NCI-H2081 treated with DMSO at 0.1 percent for 48 hours (cell line): Measurements from ENCODE around the gene DOCK6.

Experiments used
- DNase-seq: peaks from one replicate; lab custom pipeline; 2025; lab: John Stamatoyannopoulos, UW

DOCK6 gene

DNA sequence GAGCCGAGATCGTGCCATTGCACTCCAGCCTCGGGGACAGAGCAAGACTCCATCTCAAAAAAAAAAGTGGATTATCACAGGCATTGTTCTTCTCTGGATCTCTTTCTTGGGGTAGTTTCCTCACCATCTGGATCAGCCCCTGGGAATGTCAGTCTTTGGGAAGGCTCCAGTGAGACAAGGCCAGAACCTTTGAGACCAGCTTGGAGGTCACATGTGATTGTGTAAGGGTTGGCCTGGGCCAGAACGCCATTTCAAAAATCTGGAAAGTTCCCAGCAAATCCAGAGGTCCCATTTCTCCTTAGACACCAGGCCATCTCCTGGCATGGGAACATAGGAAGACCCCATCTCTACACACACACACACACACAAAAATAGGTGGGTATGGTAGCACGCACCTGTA lies 37.2 kb downstream of the DOCK6 start:
- DNase-seq: no peak

DNA sequence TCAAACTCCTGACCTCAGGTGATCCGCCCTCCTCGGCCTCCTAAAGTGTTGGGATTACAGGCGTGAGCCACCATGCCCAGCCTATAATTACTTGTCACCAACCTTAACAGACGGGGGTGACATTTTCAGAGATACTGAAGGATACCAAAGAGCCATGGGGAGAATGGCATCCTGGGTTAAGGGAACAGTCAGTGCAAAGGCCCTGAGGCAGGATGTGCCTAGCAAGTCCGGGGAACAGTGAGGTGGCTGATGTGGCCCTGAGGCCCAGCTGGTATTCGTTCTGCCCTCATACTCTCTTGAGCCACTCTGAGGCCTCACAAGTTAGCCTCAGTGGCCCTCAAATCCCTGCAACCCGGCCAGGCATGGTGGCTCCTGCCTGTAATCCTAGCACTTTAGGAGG lies 37.9 kb downstream of the DOCK6 start:
- no peak for DNase-seq

DNA sequence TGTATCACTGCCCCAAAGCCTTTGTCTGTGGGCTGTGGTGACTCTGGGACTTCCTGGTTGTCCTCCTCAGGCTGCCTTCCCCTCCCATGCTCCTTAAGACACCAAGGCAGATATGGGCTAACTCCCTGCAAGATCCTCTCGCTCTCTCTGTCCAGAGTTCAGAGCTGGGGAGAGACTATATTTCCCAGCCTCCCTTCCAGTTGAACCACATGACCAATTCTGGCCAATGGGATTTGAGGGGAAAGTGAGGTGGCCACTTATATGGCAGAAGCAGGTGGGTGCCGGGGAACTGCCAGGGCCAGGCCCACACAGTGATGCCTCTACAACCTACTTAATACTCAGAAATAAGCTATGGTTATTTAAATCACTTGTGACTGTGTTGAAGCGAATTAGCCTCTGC lies 39.1 kb downstream of the DOCK6 start:
- DNase-seq: no peak

DNA sequence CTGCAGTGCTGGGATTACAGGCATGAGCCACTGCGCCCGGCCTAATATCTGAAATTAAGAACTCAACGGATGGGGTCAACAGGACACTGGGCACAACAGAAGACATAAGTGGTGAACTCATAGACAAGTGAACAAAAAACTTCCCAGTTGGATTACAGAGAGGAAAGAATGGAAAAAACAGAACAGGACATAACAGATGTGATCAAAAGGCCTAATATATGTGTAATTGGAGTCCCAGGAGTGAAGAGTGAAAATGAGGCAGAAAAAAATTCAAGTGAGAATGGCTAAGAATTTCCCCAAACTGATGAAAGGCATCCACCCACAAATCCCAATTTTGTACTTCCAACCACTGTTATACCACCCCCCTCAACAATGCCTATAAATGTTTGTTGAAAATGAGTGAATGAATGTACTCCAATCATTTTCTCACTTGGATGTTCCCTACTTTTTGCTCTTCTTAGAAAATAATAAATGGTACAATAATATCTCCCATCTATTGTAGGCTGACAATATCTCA lies 41.2 kb downstream of the DOCK6 start:
- DNase-seq: no peak

DNA sequence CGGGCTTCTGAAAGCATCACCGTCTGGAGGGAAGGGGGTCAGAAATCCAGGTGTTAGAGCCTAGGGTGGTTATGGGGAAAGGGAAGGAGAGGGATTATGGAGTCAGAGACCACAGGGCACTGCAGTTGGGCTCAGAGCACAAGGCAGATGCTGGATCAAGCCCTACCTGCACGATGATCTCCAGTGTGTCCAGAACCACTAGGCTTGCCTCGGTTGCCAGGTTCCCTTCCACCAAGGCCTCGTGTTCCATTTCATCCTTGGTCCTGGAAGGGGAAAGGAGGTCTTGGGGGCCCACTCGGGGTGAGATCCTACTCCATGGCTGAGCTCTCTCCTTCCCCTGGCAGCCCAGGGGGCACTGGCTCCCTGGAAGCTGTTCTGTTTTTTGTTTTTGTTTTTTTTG lies 47.9 kb downstream of the DOCK6 start:
- DNase-seq: no peak

DNA sequence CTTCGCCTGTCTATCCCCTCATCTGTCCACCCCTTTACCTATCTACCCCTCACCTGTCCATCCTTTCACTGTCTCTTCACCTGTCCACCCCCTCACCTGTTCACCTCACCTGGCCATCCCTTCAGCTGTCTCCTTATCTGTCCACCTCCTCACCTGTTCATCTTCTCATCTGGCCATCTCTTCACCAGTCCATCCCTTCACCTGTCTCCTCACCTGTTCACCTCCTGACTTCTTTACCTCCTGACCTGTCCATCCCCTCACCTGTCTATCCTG lies 51.7 kb downstream of the DOCK6 start:
- no peak for DNase-seq

DNA sequence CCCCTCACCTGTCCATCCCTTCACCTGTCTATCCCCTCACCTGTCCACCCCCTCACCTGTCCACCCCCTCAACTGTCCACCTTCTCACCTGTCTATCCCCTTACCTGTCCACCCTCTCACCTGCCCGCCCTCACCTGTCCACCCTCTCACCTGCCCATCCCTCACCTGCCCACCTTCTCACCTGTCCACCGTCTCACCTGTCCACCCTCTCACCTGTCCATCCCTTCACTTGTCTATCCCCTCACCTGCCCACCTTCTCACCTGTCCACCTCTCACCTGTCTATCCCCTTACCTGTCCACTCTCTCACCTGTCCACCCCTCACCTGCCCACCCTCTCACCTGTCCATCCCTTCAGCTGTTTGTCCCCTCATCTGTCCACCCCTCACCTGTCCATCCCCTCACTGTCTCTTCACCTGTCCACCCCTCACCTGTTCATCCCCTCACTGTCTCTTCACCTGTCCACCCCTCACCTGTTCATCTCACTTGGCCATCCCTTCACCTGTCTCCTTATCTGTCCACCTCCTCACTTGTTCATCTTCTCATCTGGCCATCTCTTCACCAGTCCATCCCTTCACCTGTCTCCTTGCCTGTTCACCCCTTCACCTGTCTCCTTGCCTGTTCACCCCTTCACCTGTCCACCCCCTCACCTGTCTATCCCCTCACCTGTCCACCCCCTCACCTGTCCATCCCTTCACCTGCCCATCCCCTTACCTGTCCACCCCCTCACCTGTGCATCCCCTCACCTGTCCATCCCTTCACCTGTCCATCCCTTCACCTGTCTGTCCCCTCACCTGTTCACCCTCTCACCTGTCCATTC lies 52.3 kb downstream of the DOCK6 start:
- DNase-seq: no peak

DNA sequence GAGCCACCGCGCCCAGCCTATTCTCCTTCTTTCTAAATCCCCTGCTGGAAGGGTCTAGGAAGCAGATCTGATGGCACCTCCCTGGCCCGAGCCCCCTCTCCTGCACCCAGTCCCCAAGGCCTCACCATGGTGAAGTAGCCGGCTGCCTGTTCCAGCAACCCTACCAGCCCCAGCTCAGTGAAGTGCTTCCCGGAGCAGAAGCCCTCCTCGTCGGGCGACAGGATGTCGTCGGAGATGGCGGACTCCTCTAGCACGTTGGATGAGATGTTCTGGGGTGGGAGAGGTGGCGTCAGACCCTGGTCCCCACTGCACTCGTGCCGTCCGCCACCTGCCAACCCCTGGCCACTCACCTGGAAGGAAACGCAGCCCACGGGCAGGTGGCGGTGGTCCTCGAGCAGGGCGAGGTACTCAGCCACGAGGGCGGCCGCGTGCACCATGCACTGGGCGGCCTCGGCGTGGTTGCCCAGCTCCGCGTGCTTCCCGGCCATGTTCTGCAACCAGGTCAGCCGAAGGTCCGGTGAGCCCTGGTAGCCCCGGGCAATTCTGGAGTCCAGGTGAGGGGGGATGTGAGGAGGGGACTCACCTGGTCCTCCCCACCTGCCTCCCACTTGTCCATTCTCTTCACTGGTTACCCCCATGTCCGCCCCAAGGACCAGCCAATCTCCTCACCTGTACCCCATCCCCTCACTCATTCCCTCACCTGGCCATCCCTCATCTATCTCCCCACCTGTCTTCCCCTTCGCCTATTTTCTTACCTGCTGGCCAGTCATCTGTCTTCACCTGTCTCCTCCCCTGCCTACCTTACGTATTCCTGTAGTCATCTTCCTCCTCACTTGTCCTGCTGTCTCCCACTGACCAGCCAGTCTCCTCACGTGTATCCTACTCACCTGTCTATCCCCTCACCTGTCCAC lies 53.5 kb downstream of the DOCK6 start:
- no peak for DNase-seq

DNA sequence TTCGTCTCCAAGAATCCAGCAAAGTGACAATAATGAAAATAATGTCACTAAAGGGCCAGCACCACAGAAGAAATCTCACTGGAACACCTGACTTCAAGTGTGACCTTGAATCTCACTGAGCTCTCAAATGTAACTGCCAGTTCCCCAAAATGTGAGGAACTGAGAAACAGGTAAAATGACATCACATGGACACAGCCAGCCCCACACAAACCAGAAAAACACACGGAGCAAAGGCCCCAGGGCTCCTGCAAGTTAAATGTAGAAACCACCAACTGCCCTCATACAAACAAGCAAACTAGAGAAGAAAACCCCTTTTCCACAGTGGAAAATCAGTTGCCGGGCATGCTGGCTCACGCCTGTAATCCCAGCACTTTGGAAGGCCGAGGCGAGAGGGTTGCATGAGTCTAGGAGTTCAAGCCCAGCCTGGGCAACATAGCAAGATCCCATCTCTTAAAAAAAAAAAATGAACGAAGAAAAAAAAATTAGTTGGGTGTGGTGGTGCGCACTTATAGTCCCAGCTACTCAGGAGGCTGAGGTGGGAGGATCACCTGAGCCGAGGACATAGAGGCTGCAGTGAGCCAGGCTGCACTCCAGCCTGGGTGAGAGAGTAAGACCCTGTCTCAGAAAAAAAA lies 56.3 kb downstream of the DOCK6 start:
- DNase-seq: no peak

DNA sequence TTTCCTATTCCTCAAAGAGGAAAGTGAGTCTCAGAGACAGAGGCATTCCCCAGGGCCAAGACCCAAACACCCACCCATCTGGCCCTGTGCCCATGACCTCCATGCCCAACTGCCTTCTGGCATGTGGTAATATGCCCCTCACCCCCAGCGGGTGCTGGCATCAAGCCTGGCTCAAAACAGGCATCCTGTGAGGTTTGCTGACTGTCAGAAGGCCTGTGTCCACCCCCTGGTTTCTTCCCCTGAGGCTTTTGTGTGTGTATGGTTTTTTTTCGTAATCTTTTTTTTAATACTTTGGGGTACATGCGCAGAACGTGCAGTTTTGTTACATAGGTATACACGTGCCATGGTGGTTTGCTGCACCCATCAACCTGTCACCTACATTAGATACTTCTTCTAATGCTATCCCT lies 57.4 kb downstream of the DOCK6 start:
- DNase-seq: no peak

DNA sequence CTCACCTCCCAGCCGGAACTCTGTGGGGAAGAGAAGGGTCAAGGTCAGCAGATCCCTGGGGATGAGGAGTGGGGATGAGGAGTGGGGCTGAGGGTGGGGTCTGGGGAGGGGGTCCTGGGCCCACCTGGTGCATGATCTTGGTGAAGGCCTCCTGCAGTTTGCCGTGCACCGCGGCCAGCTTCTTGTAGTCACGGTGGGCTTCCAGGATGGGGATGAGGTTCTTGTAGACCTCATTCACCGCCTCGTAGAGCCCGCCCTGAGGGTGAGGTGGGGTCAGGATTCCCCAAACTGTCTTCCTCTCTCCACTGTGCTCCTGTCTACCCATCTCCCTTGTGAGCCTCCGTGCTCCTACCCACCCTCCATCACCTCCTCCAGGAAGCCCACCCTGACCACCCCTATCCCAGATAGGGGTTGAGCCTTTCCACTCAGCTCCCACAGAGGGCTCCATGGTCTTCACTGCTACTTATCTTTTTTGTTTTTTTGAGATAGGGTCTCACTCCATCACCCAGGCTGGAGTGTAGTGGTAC lies 58.2 kb downstream of the DOCK6 start:
- DNase-seq: no peak

DNA sequence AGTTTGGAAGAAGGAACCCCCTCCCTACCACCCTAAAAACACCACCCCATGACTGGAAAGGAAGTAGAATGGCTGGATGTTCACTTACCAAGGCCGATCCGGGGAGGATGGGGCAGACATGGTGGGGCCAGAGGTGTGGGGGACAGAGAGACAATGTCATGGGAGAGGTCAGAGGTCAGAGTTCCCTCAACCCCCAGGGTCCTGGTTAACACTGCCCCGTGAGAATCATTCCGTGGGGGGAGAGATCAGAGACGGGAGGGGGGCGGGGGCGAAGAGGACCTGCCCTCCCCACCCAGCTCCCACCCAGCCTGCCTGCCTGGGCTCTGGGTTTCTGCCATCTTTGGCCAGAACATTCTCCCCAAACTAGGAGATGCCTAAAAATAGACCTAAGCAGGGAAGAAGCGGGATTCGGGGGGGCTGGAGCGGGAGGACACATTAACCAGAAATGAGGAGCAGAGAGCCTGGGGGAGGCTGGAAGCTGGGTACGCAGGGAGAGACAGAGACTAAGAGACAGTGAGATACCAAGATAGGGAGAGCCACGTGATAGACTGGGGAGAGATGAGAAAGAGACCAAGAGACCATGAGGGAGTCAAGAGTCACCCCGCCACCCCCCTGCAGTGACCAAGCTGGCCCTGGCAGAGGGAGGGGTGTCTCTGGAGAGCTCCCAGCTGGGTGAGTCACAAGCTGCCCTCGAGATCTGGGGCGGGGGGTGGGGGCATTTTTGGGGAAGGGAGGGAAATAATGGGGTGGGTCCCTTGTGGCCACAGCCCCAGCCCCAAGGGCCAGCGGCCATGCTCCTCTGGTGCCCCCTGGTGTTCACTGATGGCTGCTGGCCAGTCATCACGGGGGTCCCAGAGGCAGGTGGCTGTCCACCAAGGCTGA lies 58.9 kb downstream of the DOCK6 start:
- DNase-seq: no peak

DNA sequence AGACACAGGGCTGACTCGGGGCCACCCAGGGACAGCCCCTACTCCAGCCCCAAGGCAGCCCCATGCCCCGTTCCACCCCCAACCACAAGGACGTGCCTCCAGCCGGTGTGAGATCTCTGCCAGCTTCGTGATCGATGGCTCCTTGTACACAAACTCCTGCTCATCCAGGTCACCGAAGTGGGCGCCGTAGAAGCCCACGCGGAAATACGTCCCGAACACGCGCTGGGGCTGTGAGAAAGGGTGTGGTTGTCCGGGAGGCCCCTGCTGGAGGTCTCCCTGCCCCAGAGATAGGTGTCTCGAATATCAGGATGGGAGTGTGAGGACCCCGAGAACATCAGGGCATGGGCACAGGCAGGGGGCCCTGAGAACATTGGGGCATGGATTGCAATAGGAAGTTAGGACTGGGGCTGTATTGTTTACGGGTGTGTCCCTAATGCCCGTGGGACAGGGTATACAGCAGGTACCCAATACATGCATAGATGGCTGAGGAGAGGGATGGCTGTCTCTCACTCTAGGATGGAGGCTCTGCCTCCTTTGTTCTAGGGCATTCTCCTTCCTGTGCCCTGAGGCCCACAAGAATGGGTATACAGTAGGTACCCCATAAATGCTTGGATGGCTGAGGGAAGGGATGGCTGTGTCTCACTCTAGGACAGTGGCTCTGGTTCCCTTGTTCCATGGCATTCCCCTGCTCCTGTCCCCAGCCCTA lies 59.7 kb downstream of the DOCK6 start:
- no peak for DNase-seq

DNA sequence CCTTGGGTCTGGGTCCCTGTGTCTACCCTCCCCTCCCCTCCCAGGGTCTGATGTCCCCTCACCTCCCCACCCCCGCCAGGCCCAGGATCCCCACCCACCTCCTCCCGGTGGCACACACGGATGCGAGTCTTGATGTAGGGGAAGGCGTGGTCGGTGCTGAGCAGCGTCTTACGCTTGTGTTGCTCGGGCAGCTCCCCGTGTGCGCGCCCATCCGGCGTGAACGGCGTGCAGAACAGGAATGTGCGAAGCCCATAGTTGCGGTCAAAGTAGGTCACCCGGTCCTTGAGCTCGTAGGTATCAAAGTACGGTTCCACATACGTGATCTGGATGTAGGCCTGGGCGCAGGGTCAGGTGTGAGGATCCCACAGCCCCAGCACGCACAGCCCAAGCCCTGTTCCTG lies 60.5 kb downstream of the DOCK6 start:
- DNase-seq: no peak

DNA sequence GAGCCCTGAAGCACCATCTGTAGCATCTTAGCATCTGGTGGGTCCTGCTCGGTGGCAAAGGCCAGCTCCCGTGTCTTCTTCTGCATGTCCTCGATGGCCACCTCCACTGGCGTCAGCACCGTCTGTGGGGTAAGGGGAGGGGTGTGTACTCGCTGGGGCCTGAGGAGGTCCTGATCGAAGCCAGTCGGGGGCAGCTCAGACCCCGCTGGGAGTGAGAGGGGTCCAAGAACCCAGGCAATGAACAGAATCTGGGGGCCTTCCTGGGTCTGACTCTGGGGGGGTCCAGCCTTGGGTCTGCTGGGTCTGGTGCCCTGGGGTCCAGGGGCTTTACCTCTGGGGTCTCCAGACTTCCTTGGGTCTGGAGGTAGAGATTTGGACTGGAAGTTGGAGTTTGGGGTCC lies 61.4 kb downstream of the DOCK6 start:
- no peak for DNase-seq

DNA sequence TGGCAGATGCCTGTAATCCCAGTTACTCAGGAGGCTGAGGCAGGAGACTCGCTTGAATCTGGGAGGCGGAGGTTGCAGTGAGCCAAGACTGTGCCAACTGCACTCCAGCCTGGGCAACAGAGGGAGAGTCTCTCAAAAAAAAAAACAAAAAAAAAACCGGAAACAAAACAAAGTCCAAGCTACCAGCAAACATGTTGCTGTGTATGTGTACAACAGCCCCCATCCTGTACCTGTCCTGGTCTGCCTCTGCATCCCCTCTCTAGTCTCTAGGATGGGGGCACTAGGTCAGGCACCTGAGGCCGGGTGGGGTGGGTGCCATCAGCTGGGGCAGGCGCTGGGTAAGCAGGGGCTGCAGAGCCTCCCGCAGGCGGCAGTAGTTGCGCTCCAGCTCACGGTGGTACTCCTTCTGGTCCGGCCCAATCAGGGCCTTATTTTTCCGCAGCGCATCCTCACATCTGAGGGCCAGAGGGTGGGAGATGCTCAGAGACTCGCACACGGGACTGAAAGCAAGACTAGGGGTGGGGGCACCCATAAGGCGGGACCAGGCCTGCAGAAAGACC lies 62.2 kb downstream of the DOCK6 start:
- DNase-seq: no peak

DNA sequence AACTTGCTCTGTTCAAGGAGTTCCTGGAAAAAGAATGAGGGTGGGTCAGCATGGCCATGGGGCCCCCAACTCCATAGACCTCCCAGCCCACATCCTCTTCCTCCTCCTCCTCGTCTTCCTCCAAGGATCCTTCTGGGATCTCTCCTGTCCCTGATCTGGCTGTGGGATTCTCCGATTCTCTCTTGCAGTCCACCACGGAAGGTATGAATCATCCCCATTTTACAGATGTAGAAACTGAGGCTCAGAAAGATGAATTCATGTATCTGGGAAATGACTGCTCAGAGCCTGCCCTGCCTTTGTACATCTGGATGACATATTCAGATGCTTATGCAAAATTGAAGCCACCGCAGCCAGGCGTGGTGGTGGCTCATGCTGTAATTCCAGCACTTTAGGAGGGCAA lies 62.8 kb downstream of the DOCK6 start:
- no peak for DNase-seq

DNA sequence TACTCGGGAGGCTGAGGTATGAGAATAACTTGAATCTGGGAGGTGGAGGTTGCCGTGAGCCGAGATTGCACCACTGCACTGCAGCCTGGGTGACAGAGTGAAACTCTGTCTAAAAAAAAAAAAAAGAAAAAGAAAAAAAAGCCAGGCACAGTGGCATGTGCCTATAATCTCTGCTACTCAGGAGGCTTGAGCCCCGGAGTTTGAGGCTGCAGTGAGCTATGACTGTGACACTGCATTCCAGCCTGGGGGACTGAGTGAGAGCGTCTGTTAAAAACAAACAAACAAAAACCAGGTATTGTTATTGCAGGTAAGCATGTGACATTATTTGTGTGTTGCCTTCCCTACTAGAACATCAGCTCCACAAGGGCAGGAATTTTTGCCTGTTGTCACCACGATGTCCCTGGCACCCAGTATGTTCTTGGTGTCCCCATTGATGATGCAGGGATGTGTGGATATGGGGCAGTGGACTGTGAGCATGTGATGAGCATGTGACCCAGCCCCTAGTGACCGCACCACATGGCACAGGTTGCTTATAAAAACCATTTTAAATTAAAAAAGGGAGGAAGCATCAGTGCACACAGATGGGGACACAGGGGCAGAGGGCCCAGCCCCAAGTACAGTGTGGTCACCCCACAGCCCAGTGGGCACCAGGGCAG lies 63.4 kb downstream of the DOCK6 start:
- DNase-seq: no peak

DNA sequence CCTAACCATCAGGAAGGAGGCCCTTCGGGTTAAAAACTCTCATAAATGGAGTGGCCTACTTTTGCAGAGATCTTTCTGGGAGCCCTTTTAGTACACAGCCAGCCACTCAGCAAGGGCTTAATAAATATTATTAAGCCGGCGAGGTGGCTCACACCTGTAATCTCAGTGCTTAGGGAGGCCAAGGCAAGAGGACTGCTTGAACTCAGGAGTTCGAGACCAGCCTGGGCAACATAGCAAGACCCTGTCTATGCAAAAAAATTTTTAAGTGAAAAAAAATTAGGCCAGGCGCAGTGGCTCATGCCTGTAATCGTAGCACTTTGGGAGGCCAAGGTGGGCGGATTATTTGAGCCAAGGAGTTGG lies 64.2 kb downstream of the DOCK6 start:
- DNase-seq: no peak
